Measurements from ENCODE around the gene SESN1.
"Not testable (repeated sequence)": the region's sequence is repeated elsewhere in the genome, so short reads cannot be mapped to it uniquely, and the experiment has no call there.

SESN1 gene

GRCh38 chr6:109002051-109002697 is 92.5 kb downstream of the SESN1 start:
- DNase-seq (ENCODE audit: low read depth in 2 of 2, low spot score in 1 of 2), result no peak

GRCh38 chr6:109001291-109001894 is 93.3 kb downstream of the SESN1 start:
- no peak for DNase-seq (ENCODE audit: low read depth in 2 of 2, low spot score in 1 of 2)

GRCh38 chr6:109000289-109000688 is 94.4 kb downstream of the SESN1 start:
- no peak for DNase-seq (ENCODE audit: low read depth in 2 of 2, low spot score in 1 of 2)

GRCh38 chr6:108999428-108999827 is 95.2 kb downstream of the SESN1 start:
- DNase-seq (ENCODE audit: low read depth in 2 of 2, low spot score in 1 of 2), result no peak

- DNase-seq (ENCODE audit: low read depth in 2 of 2, low spot score in 1 of 2), result no peak
These were observed 96.2 kb downstream of the SESN1 start for GRCh38 chr6:108998485-108998884.

GRCh38 chr6:108996208-108996607 is 98.4 kb downstream of the SESN1 start:
- DNase-seq (ENCODE audit: low read depth in 2 of 2, low spot score in 1 of 2), result no peak

- DNase-seq (ENCODE audit: low read depth in 2 of 2, low spot score in 1 of 2), result no peak
These were observed 99.3 kb downstream of the SESN1 start for GRCh38 chr6:108995296-108995695.

GRCh38 chr6:108993876-108994275 is 100.8 kb downstream of the SESN1 start:
- no peak for DNase-seq (ENCODE audit: low read depth in 2 of 2, low spot score in 1 of 2)

GRCh38 chr6:108989700-108990099 is 104.9 kb downstream of the SESN1 start:
- no peak for DNase-seq (ENCODE audit: low read depth in 2 of 2, low spot score in 1 of 2)

GRCh38 chr6:108988765-108989164 is 105.9 kb downstream of the SESN1 start:
- DNase-seq (ENCODE audit: low read depth in 2 of 2, low spot score in 1 of 2), result no peak

GRCh38 chr6:108988296-108988695 is 106.3 kb downstream of the SESN1 start:
- DNase-seq (ENCODE audit: low read depth in 2 of 2, low spot score in 1 of 2), result no peak

- no peak for DNase-seq (ENCODE audit: low read depth in 2 of 2, low spot score in 1 of 2)
These were observed 107.5 kb downstream of the SESN1 start for GRCh38 chr6:108987156-108987555.

GRCh38 chr6:108985301-108985700 is 109.3 kb downstream of the SESN1 start:
- DNase-seq (ENCODE audit: low read depth in 2 of 2, low spot score in 1 of 2), result no peak

- DNase-seq (ENCODE audit: low read depth in 2 of 2, low spot score in 1 of 2), result no peak
These were observed 111.5 kb downstream of the SESN1 start for GRCh38 chr6:108983151-108983550.

- DNase-seq (ENCODE audit: low read depth in 2 of 2, low spot score in 1 of 2), result no peak
These were observed 112.2 kb downstream of the SESN1 start for GRCh38 chr6:108982154-108983113.

- not testable (repeated sequence) for DNase-seq (ENCODE audit: low read depth in 2 of 2, low spot score in 1 of 2)
These were observed 116.0 kb downstream of the SESN1 start for GRCh38 chr6:108978638-108979037.

- no peak for DNase-seq (ENCODE audit: low read depth in 2 of 2, low spot score in 1 of 2)
These were observed 120.4 kb downstream of the SESN1 start for GRCh38 chr6:108974201-108974600.

GRCh38 chr6:108969776-108970175 is 124.9 kb downstream of the SESN1 start:
- no peak for DNase-seq (ENCODE audit: low read depth in 2 of 2, low spot score in 1 of 2)

GRCh38 chr6:108968325-108969316 is 126.0 kb downstream of the SESN1 start:
- DNase-seq (ENCODE audit: low read depth in 2 of 2, low spot score in 1 of 2), result no peak

GRCh38 chr6:108966855-108967755 is 127.5 kb downstream of the SESN1 start:
- DNase-seq (ENCODE audit: low read depth in 2 of 2, low spot score in 1 of 2), result no peak
